IPS-20b (cell line): ENCODE results near the gene WDR55.
"Not testable (repeated sequence)": the region's sequence is repeated elsewhere in the genome, so short reads cannot be mapped to it uniquely, and the experiment has no call there.

ENCODE experiments used
- H3K27ac ChIP-seq: one replicate; pipeline ENCODE4 v1.5.1; 2013; ENCODE audit warnings: low read length
- H3K27me3 ChIP-seq: 2 replicates; pipeline ENCODE4 v1.6.1; 2013; ENCODE audit warnings: mild to moderate bottlenecking, low read length, inconsistent platforms; ENCODE audit not compliant: insufficient read depth
- H3K36me3 ChIP-seq: 2 replicates; pipeline ENCODE4 v1.6.1; 2013; ENCODE audit warnings: low read depth, mild to moderate bottlenecking, inconsistent platforms, low read length, moderate library complexity; ENCODE audit not compliant: insufficient read depth
- H3K4me1 ChIP-seq: 2 replicates; pipeline ENCODE4 v1.6.1; 2013; ENCODE audit warnings: mild to moderate bottlenecking, control low read depth, inconsistent platforms, low read length, moderate library complexity; ENCODE audit not compliant: insufficient read depth
- H3K4me3 ChIP-seq: 2 replicates; pipeline ENCODE4 v1.5.1; 2013; ENCODE audit warnings: mild to moderate bottlenecking, low read length, inconsistent platforms
- H3K9ac ChIP-seq: 2 replicates; pipeline ENCODE4 v1.6.1; 2013; ENCODE audit warnings: low read depth, mild to moderate bottlenecking, inconsistent platforms, low read length, moderate library complexity
- H3K9me3 ChIP-seq: 2 replicates; pipeline ENCODE4 v1.6.1; 2013; ENCODE audit warnings: mild to moderate bottlenecking, low read depth, low read length, inconsistent platforms; ENCODE audit not compliant: insufficient read depth

Gene WDR55

DNA sequence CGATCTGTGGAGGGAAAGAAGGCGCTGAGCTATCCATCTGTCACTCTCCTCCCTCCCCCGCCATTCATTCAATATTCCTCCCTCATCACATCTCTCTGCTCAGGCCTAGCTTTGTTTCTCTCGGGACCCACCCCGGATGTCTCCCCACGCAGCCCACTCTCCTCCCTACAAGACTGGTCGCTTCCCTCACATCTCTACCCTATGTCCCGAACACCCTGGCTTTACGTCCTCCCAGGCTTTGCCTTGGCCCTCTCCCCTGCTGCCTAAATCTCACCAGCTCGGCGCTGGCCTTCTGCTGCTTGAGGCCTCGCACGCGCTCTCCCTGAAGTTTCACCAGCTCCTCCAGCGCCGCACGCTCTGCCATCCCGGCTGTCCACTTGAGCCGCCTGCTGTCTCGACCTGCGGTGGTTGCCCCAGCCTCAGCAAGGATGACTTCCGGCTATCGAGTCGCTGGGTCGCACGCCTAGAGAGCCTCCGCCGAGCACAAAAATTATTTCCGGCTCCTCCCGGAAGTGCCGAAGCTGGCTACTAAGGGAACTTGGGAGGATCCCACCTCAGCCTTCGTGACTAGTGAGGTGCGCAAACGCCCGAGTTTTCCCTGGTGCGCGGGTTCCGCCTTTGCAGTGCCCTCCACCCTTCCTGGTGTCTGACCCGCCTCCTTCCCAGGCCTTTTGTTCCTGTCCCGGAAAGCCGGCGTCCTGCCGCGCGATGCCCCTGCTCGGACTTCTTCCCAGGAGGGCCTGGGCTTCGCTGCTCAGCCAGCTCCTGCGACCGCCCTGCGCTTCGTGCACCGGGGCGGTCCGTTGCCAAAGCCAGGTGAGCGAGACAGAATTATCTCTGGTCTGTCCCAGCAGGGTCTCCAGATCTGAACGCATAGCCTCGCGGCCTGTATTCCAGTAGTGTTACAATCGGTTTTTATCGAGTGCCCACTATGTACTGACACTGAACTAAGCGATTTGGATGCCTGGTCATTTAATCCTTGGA, 26.5 kb downstream of the WDR55 start, which contains the start of the genes HARS1 and HARS2:
Gene HARS1 (minus strand): TSS at position 430 of the 984 bp plus-strand sequence. CDS start 66 bp downstream, at position 364.
Gene HARS2 (plus strand): TSS at position 515 of the 984 bp plus-strand sequence. CDS start 194 bp downstream, at position 709.
- Histone ChIP-seq H3K9ac (peak within 1 kb of the TSS; percentile 91), H3K27me3 (no peaks in the 10 kb centered on the region), H3K36me3 (peaks cover 49% of the 10 kb centered on the region), H3K4me1 (peaks cover 3% of the 10 kb centered on the region; the same call in 1 of the 2 replicates), H3K4me3 (peak within 1 kb of the TSS; percentile 94), H3K9me3 (no peaks in the 10 kb centered on the region), H3K27ac (peak within 1 kb of the TSS; percentile 59)

DNA sequence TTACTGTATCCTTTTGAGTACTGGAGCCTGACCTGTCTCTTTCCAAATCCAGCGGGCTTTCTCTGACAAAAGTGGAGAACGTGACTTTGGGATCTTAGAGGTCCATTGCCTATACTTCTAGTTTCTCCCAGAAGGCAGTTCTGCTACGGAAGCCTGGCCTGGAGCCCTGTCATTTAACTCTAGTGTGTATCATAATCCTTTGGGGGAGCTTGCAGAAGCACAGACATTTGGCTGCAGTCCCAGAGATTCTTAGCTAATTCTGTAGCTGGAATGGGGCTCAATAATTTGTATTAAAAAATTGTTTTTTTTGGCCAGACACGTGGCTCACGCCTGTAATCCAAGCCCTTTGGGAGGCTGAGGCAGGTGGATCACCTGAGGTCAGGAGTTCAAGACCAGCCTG, 29.6 kb downstream of the WDR55 start:
- Histone ChIP-seq H3K27me3 (no peaks in the 10 kb centered on the region), H3K4me1 (peaks cover 3% of the 10 kb centered on the region; the same call in 1 of the 2 replicates), H3K9ac (no peak overlapping the region), H3K36me3 (peaks cover 65% of the 10 kb centered on the region), H3K27ac (no peak overlapping the region), H3K9me3 (no peaks in the 10 kb centered on the region), H3K4me3 (no peak overlapping the region)

DNA sequence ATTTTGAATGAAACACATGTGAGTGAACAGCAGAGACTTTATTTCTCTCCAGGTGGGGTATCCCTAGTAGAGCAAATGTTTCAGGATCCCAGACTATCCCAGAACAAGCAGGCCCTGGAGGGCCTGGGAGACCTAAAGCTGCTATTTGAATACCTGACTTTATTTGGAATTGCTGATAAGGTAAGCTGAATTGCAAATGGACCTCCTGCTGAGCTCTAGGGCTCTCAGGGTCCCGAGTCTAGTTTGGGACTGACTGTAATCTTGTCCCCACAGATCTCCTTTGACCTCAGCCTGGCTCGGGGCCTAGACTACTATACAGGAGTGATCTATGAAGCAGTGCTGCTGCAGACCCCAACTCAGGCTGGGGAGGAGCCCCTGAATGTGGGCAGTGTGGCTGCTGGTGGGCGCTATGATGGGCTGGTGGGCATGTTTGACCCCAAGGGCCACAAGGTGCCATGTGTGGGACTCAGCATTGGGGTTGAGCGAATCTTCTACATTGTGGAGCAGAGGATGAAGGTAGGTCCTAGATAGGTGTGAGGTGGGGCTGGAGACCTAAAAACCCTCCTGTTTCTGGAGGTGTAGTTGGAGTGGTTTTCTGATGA, 32.3 kb downstream of the WDR55 start:
- H3K4me1 ChIP-seq: peaks cover 7% of the 10 kb centered on the region; the same call in 1 of the 2 replicates
- H3K4me3 ChIP-seq: no peak overlapping the region
- H3K36me3 ChIP-seq: peaks cover 69% of the 10 kb centered on the region

DNA sequence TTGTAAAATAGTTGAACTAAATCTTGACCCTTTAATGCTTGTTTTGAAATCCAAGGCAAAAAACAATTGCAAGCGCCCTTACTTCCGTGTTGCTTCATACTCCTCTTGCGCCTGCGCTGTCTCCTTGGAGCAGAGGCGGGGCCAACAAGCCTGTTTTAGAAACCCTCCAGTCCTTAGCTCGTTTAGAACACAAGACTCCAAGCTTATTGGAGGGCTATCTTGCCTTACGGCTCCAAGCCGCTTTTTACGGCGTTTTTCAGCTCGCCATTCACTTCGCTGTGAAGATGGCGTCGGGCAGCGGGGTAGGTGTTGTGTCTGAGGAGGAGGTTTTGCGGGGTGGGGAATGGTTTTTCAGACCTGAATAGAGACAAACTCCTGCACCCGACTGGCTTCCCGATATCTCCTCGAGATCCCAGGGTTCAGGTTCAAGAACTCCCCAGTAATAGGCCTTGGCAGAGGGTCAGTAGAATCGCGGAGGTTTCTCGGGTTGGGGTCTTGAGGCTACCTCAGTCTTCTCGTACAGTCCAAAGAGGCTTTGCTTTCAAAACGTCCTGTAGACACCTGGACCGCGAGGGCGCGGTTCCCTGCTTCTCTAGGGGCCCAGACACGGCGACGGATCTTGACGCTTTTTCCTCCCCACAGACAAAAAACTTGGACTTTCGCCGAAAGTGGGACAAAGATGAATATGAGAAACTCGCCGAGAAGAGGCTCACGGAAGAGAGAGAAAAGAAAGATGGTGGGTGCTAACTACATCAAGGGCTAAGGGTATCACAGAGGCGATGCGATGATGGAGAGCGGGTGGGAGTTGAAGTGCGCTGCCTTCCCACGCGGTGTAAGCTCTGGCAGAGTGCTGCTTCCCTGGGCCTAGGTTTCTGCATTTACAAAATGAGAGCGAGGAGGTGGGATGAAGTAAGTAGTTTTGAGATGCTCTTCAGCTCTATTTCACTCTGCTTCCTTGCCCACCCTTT, 35.8 kb downstream of the WDR55 start, which contains the start of gene ZMAT2:
Gene ZMAT2 (plus strand): TSS at position 271 of the 968 bp plus-strand sequence. CDS start 14 bp downstream, at position 285.
- Histone ChIP-seq H3K4me3 (peak within 1 kb of the TSS; percentile 91), H3K27me3 (no peaks in the 10 kb centered on the region), H3K27ac (peak within 1 kb of the TSS; percentile 28), H3K4me1 (0 out of 2 replicates have a peak, but pooled peaks cover 4% of the 10 kb centered on the region), H3K9me3 (no peaks in the 10 kb centered on the region), H3K9ac (peak within 1 kb of the TSS; percentile 90), H3K36me3 (peaks cover 79% of the 10 kb centered on the region)

More for the DNA sequence above, 32.3 kb downstream of the WDR55 start:
- H3K27ac ChIP-seq: no peak overlapping the region
- no peak overlapping the region for H3K9ac ChIP-seq
- H3K27me3 ChIP-seq: no peaks in the 10 kb centered on the region
- no peaks in the 10 kb centered on the region for H3K9me3 ChIP-seq

DNA sequence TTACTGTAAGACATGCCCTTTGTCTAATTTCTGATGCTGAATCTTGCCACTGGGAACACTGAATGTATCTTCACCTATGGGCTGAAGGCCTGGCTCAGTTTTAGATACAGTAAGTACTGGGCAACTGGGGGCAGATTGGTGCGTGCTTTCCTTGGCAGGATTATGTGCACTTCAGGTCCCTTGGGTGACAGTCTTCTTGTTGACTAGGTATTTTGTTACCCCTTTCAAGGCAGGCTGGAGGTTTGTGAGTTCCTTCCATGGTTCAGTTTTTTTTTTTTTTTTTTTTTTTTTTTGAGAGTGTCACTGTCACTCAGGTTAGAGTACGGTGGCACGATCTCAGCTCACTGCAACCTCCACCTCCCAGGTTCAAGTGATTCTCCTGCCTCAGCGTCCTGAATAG, 43.1 kb downstream of the WDR55 start:
- H3K9me3 ChIP-seq: no peaks in the 10 kb centered on the region
- H3K4me1 ChIP-seq: no peaks in the 10 kb centered on the region
- H3K4me3 ChIP-seq: no peak overlapping the region
- H3K27me3 ChIP-seq: no peaks in the 10 kb centered on the region
- H3K27ac ChIP-seq: no peak overlapping the region
- peaks cover 37% of the 10 kb centered on the region for H3K36me3 ChIP-seq
- H3K9ac ChIP-seq: no peak overlapping the region

DNA sequence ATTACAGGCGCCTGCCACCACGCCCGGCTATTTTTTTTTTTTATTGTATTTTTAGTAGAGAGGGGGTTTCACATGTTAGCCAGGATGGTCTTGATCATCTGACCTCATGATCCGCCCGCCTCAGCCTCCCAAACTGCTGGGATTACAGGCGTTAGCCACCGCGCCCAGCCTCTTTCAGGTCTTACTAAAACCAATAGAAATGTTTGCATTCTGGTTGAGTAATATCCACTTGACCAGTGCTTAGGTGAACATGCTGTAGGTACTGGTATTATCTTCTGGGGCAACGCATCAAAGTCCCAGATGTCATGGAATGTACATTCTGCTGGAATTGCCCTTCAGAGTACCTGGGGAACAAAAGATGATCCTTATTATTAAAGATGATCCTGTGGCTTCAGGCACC, 44.1 kb downstream of the WDR55 start:
- not testable (repeated sequence) for H3K9me3 ChIP-seq, H3K4me3 ChIP-seq, H3K27ac ChIP-seq, H3K9ac ChIP-seq, H3K4me1 ChIP-seq, H3K27me3 ChIP-seq
- peaks cover 29% of the 10 kb centered on the region for H3K36me3 ChIP-seq

DNA sequence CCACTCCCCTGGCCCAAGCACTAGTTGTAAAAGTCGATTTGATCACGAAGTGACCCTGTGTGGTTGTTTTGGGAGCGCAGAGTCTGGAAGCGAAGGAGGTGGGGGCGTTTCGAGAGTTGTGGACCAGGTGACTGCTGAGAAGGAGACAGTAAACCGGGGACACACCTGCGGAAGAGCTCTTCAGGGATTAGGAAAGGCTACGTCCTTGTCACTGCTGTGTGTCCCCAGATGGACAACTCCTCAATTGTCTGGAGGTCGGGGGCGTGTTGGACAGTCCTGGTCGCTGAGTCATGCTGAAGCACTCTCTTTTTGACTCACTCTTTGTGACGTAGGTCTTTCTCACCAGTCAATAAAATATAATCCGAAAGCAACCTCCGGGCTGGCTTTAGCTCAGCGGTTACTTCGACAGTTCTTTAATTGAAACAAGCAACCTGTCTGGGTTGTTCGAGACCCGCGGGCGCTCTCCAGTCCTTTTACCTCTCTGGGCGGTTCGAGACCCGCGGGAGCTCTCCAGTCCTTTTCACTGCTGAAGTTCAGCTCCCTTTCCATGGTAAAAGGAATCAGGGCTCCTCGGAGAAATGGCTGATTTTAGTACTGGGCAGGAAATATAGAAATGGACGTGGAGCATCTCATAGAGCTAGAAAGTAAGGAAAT, 46.3 kb downstream of the WDR55 start:
- Histone ChIP-seq H3K27ac (no peak overlapping the region), H3K4me1 (no peaks in the 10 kb centered on the region), H3K9me3 (no peaks in the 10 kb centered on the region), H3K9ac (peak overlapping the region; percentile 11; the same call in 1 of the 2 replicates), H3K27me3 (no peaks in the 10 kb centered on the region), H3K36me3 (peaks cover 7% of the 10 kb centered on the region), H3K4me3 (peak overlapping the region; percentile 69)

DNA sequence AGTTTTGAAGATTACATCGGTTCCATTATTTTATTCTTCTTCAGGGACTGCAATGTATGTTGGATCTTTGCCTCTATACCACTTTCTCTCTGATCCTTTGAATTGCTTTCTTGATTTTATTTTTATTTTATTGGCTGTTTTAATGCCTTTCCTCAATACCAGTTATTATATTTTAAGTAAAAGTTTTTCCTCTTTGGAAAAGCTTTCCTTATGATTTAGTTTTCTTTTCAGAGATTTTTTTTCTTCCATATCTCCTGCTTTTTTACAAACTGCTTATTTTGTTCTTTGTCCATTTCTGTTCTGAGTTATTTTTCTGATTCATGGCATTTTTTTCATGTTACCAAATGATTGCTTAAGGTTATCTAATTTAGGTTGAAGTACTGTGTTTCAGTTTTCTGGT, 47.1 kb downstream of the WDR55 start:
- no peak overlapping the region for H3K9ac ChIP-seq
- no peaks in the 10 kb centered on the region for H3K36me3 ChIP-seq
- no peaks in the 10 kb centered on the region for H3K9me3 ChIP-seq
- peak overlapping the region; percentile 69; the same call in 1 of the 2 replicates for H3K4me3 ChIP-seq
- H3K27ac ChIP-seq: no peak overlapping the region
- H3K27me3 ChIP-seq: no peaks in the 10 kb centered on the region
- no peaks in the 10 kb centered on the region for H3K4me1 ChIP-seq

DNA sequence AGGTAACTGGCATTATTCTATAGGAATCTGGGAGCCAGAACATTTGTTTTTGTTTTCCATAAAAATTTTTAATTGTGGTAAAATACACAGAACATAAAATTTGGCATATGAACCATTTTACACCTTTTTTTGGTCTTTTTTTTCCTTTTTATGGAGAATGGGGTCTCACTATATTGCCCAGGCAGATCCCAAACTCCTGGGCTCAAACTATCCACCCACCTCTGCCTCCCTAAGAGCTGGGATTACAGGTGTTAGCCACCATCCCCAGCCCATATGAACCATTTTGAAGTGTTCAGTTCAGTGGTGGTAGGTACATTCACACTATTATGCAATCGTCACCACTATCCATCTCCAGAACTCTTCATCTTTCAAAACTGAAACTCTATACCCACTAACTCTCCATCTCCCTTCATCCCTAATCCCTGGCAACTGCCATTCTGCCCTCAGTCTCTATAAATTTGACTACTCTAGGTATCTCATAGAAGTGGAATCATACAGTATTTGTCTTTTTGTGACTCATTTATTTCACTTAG, 48.9 kb downstream of the WDR55 start:
- no peaks in the 10 kb centered on the region for H3K27me3 ChIP-seq
- no peaks in the 10 kb centered on the region for H3K36me3 ChIP-seq
- no peaks in the 10 kb centered on the region for H3K4me1 ChIP-seq
- H3K4me3 ChIP-seq: no peak overlapping the region
- H3K27ac ChIP-seq: no peak overlapping the region
- no peaks in the 10 kb centered on the region for H3K9me3 ChIP-seq
- H3K9ac ChIP-seq: no peak overlapping the region

DNA sequence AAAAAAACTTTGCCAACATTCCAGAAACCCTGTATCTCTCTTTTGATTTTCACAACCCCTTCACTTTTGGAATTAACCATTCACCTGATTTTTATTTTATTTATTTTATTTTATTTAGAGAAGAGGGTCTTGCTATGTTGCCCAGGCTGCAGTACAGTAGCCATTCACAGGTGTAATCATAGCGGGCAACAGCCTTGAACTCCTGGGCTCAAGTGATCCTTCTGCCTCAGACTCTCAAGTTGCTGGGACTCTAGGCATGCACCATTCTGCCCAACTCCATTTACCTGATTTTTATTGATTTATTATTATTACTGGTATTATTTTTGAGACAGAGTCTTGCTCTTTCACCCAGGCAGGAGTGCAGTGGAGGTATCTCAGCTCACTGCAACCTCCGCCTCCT, 51.5 kb downstream of the WDR55 start:
- H3K27ac ChIP-seq, H3K27me3 ChIP-seq, H3K9ac ChIP-seq, H3K4me3 ChIP-seq, H3K9me3 ChIP-seq, H3K36me3 ChIP-seq, H3K4me1 ChIP-seq: not testable (repeated sequence)
